ENCODE results near the gene ICAM5.

The ICAM5 gene

DNA sequence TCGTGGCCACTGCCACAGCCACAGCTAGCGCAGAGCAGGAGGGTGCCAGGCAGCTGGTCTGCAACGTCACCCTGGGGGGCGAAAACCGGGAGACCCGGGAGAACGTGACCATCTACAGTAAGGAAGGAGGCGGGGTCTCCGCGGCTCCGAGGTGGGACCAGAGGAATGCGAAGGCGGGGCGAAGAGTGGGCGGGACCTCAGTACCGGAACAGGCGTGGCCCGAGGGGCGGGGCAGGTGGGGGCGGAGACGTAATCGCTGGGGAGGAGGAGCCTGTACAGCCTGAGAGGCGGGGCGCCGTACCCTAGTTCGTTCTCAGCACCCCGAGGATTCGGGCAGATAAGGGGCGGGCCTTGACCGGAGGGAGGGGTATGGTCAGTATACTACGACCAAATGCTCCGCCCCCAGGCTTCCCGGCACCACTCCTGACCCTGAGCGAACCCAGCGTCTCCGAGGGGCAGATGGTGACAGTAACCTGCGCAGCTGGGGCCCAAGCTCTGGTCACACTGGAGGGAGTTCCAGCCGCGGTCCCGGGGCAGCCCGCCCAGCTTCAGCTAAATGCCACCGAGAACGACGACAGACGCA, 2.5 kb downstream of the ICAM5 start:
- DNase-seq: no peak

GRCh38 chr19:10292789-10293636, 3.3 kb downstream of the ICAM5 start:
- no peak for DNase-seq

GRCh38 chr19:10293637-10294367, 4.0 kb downstream of the ICAM5 start:
- DNase-seq: no peak

- no peak for DNase-seq
Observed at GRCh38 chr19:10294368-10294697, 4.6 kb downstream of the ICAM5 start.

DNA sequence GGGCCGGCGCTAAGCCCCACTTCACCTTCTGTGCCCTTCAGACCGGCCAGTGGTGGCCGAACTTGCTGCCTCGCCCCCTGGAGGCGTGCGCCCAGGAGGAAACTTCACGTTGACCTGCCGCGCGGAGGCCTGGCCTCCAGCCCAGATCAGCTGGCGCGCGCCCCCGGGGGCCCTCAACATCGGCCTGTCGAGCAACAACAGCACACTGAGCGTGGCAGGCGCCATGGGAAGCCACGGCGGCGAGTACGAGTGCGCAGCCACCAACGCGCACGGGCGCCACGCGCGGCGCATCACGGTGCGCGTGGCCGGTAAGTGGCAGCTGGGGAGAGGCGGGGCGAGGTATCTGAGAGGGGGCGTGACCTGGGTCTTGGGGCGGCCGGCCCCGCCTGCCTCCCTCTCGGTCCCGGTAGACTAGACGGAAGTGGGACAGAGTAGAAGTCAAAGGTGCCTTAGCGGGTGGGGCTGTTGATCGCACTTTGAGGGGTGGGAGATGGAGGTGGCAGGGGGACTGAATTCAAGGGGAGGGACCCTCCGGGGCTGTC, 5.6 kb downstream of the ICAM5 start:
- no peak for DNase-seq

- DNase-seq: no peak
Observed at GRCh38 chr19:10295847-10296591, 6.3 kb downstream of the ICAM5 start.

DNA sequence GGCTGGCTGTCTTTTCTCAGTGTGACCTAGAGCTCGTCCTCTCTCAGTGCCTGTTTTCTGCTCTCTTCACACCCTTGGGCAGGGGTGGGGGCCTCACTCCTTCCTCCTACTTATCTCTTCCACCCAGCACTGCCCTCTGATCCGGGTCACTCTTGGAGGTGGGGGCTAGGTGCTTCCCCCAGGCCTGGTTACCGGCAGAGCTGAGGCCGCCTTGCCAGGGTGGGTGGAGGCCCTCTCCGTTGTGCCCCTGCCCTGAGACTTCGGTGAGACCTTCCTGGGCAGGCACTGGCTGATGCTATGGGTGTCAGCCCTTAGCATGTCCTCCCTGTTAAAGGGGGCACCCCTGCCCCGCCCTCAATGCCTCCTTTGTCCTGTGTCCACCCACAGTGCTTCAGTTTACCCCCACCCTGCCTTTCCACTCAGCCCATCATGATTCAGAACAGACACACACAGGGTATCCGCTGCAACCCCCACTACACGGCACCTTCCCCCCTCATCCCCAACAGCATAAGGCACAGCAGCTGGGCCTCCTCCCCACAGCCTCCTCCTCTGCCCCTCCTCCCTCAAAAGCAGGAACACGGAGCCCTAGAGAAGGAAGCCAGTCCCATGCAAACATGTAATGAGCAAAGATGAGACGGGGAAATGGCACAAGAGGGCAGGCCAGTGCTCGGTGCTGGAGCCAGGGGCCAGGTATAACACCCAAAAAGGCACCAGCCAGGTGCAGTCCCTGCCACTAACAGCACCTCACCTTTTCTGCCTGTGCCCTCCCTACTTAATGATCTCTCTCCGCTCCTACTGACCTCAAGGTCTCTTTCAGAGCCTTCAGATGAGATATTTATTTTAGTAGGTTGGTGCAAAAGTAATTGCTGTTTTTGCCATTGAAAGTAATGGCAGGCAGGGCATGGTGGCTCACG, 10.1 kb downstream of the ICAM5 start:
- no peak for DNase-seq

GRCh38 chr19:10305139-10305806, 15.5 kb downstream of the ICAM5 start:
- DNase-seq: no peak

GRCh38 chr19:10306327-10306726, 16.6 kb downstream of the ICAM5 start:
- DNase-seq: no peak

GRCh38 chr19:10309423-10309822, 19.7 kb downstream of the ICAM5 start, which contains the start of gene ZGLP1:
Gene ZGLP1 (minus strand): TSS chr19:10309815.
- DNase-seq: no peak

GRCh38 chr19:10315335-10316214, 25.8 kb downstream of the ICAM5 start, which contains the start of gene FDX2:
Gene FDX2 (minus strand): TSS chr19:10316015. CDS start chr19:10315996, 19 bp downstream.
- DNase-seq: peak; percentile 79

DNA sequence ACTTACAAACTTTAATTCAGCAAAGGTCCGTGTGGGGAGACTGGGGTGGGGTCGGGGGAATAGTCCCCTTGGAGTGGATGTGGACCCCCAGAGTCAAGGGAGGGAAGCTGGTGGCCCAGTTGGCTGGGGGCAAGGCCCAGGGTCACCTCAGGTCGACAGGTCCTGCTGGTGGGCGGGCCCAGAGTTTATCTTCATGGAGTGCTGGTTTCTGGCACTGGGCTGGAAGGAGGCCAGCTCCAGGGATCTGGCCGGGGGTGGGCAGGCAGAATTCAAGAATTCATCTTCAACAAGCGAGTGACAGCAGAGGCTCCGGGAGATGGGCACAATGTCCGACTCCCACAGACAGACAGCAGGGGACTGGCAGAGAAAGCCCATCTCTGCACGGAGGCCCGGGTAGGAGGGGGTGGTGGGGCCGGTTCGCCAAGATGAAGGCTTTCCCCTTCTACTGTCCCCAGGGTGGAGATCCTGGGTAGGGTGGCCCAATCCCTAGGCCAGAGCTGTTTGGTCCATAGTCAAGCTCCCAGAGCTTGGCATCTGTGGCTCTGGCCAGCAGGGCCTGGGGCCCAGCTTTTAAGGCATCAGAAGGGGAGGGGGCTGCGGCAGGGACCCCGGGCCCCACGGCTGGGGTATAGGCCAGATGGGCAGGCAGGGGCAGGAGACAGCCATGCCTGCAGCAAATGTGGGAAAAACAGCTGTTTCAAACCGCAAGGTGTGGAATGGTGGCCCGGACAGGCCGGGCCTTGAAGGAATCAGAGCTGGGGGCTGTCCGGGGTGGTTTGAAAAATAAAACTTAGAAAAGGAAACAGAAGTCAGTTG, 26.7 kb downstream of the ICAM5 start:
- no peak for DNase-seq

- DNase-seq: no peak
Observed at GRCh38 chr19:10317045-10317856, 27.5 kb downstream of the ICAM5 start.

GRCh38 chr19:10317857-10318462, 28.2 kb downstream of the ICAM5 start:
- no peak for DNase-seq

- no peak for DNase-seq
Observed at GRCh38 chr19:10318807-10319682, 29.3 kb downstream of the ICAM5 start.

DNA sequence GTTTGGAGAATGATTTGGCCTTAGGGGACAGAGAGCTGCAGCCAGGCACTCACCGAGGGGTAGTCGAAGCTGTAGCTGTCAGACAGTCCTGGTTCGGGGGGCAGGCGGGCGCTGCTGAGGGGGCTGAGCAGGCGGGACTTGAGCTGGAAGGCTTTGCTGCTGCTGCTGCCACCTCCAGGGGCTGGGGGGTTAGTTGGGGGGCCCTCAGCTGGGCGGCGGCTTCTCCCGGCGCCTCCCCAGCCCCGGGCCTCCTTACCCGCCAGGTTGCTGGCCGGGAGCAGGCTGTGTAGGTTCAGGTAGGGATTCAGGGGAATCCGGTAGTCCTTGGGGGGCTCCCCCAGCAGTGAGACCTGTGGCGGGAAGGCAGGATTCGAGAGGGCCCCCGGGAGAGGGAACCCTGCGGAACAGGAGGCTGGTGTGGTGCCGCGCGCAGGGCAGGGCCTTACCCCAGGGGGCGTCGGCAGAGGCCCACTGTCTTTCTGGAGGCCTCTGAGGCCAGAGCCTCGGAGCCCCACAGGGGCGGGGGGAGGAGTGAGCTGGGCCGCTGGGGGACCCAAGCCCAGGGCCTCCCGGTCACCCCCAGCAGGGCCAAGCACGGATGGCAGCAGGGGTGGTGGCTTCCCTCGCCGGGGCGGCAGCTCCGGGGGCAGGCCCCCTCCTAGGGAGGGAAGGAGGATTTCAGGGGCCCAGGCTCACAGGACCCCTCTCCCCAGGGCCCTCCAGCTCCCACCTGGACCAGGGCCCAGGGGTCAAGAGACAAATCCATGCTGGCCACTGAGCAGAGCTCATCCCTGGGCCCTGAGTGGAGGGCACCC, 31.1 kb downstream of the ICAM5 start:
- no peak for DNase-seq

Data from NCI-H1436 (cell line).